Choroid plexus epithelial cell (primary cell): Measurements from ENCODE around the gene MMD.
A peak's percentile ranks its signal among the peaks of the same experiment; 100 is the strongest.

Experiments
- DNase-seq: peaks from one replicate; pipeline ENCODE4 v3.0.0-alpha.2; 2010; ENCODE audit warnings: low read depth
- H3K4me3 ChIP-seq: 2 replicates; pipeline ENCODE4 v1.5.1; 2011; ENCODE audit warnings: low read depth, mild to moderate bottlenecking, control low read depth, low read length, moderate library complexity
- TF ChIP-seq, protein P1 (sequence below): conservative IDR thresholded peaks from 2 replicates; pipeline ENCODE4 v1.5.1; 2011; ENCODE audit warnings: low read depth, mild to moderate bottlenecking, control low read depth, inconsistent platforms, low read length, moderate library complexity

The MMD gene

DNA sequence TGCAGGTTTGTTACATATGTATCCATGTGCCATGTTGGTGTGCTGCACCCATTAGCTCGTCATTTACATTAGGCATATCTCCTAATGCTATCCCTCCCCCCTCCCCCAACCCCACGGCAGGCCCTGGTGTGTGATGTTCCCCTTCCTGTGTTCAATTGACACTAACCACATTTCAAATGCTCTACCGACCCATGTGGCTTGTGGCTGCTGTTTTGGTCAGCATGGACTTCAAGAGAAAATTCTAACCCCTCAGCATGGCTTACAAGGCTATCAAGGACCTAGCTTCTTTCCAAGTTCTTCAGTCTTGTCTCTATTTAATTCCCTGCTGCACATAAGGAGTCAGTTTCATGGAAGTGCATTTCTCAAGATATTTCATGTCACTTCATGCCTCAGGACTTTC, 52.9 kb downstream of the MMD start:
- no peak overlapping the region for H3K4me3 ChIP-seq
- TF ChIP-seq, protein P1, sequence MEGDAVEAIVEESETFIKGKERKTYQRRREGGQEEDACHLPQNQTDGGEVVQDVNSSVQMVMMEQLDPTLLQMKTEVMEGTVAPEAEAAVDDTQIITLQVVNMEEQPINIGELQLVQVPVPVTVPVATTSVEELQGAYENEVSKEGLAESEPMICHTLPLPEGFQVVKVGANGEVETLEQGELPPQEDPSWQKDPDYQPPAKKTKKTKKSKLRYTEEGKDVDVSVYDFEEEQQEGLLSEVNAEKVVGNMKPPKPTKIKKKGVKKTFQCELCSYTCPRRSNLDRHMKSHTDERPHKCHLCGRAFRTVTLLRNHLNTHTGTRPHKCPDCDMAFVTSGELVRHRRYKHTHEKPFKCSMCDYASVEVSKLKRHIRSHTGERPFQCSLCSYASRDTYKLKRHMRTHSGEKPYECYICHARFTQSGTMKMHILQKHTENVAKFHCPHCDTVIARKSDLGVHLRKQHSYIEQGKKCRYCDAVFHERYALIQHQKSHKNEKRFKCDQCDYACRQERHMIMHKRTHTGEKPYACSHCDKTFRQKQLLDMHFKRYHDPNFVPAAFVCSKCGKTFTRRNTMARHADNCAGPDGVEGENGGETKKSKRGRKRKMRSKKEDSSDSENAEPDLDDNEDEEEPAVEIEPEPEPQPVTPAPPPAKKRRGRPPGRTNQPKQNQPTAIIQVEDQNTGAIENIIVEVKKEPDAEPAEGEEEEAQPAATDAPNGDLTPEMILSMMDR = no peak
- DNase-seq = no peak

DNA sequence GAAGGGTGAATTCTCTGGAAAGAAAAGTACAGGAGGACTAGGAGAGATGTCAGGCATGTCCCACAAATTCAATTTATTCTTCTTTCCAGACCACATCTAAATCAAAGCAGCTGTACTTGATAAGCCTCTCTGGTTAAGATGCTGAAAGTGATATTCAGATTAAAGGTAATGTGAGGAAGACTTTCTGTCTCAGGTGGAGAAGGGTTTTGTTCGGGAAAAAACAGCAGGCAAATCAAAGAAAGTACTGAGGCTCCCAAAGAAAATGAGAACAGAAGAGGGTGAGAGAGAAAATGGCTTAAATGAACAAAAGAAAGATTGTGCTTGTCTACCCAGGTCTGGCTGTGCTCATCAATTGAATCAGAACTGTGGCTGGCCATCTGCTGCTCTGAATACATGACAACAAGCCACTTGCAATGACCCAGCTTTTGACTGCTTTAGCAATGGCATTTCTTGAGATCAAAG, 55.6 kb downstream of the MMD start:
- no peak overlapping the region for H3K4me3 ChIP-seq
- TF ChIP-seq, protein P1 = no peak
- DNase-seq = no peak

DNA sequence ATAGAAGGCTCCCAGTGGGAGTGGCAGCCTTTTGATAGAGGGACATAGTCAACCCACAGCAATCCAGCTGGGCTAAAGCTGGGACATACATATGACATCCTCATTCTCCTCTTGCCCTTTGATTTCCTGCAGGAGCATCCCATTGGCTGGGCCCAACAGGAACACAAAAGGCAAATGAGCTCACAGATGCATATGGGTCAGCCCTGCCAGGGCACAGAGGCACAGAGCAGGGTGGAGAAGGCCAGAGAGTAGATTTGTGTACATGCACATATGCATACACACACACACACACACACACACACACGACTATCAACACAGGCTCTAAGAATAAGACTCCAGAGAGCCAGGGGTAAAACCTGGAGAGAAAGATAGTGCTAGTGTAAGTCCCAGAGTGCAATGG, 58.6 kb downstream of the MMD start:
- no peak for DNase-seq
- TF ChIP-seq, protein P1 = no peak
- H3K4me3 ChIP-seq = no peak overlapping the region

DNA sequence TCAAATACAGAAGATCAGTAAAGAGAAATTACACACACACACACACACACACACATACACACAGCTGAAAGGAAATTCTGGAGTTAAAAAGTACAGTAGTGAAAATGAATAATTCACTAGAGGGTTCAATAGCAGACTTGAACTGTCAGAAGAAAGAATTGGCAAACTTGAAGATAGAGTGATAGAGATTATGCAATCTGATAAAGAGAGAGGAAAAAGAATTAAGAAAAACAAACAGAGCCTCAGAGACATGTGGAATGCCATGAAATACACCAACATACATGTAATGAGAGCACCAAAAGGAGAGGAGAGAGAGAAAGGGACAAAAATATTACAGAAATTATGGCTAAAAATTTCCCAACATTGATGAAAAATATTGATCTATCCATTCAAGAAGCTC, 60.7 kb downstream of the MMD start:
- no peak overlapping the region for H3K4me3 ChIP-seq
- no peak for DNase-seq

DNA sequence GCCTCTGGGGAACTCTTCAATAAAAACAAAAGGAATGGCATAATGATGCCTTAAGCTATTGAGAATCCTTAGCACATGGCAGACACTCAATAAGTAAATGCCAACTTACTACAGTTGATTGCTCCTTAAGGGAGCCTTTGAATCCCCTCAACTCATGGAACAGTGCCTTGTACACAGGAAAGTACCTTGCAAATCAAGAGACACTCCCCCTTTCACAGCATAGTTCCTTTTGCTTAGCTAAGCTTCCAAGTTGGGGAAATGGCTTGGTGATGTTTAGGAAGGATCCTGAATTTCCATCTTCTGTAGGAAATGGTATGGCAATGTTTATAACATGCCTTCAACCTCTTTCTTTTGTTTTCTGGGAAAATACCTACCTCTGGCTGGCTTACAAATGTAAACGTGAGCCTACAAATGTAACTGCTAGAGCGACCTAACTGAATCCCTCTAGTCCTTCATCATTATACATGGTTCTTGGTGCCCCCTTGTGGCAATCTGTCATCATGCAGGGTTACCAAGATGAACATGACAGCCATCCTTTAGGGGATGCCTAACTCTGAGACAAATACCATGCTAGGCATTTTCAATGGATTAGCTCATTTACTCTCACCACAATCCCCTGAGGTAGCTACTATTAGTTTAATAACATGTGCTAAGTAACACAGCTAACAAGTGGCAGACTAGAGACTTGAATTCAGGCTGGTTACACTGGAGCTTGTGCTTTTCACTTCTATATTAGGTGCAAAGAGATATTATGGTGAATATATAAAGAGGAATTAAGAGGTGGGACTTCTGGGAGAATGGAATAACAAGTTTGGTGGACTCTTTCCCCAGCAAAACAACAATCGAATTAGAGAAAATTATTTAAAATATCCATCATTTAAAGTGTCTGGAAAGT, 65.0 kb downstream of the MMD start:
- peak; percentile 83 for DNase-seq
- H3K4me3 ChIP-seq = no peak overlapping the region
- TF ChIP-seq, protein P1 = peak; percentile 78

More for the DNA sequence above, 60.7 kb downstream of the MMD start:
- TF ChIP-seq, protein P1 = no peak

DNA sequence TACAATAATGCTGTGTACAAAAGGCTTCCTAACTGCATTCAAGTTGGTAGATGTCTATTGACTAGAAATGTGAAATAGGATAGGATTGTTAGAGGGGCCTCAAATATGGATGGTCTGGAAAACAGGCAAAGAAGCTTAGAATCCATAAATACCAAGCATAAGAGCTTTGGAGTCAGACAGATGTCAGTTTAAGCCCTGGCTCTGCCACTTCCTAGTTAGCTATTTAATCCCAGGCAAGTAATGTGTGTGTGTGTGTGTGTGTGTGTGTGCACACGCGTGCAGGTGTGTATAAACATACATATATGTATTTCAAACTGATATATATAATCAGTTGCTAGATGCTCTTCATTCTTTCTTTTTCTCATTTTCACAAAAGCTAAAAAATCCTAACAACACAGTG, 66.7 kb downstream of the MMD start:
- TF ChIP-seq, protein P1 = no peak
- no peak overlapping the region for H3K4me3 ChIP-seq
- DNase-seq = no peak

DNA sequence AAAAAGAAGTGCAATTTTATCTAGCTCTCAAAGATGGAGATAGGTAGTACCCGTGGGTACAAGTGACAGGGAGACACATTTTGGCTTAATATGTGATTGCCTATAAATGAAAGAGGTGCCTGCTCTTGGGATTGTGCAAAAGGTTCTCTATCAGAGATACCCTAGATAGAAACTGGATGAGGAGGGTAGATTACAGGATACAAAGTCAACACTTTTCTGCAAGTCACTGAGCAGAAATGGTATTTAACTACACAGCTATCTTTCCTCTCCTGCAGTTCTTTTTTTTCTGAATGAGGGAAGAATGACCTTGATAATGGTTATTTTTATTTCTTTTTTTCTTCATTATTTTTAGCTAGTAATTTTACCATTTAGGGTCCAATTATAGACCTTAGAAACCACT, 67.6 kb downstream of the MMD start:
- DNase-seq = no peak
- TF ChIP-seq, protein P1 = no peak
- H3K4me3 ChIP-seq = no peak overlapping the region
